ENCODE data around the gene CBR3.

Gene CBR3

GRCh38 chr21:36148886-36149285 lies 14.0 kb downstream of the CBR3 start:
- no peak overlapping the region for H3K4me3 ChIP-seq (ENCODE audit: low read depth, low read length)
- no peak for TF ChIP-seq CTCF (IDR thresholded peaks at IDR 0.05; ENCODE audit: low read depth, low read length)

- H3K4me3 ChIP-seq (ENCODE audit: low read depth, low read length) = no peak overlapping the region
- TF ChIP-seq CTCF (IDR thresholded peaks at IDR 0.05; ENCODE audit: low read depth, low read length) = no peak
Measured at GRCh38 chr21:36149788-36150711, 15.2 kb downstream of the CBR3 start.

- peak overlapping the region; percentile 65 for H3K4me3 ChIP-seq (ENCODE audit: low read depth, low read length)
- TF ChIP-seq CTCF (IDR thresholded peaks at IDR 0.05; ENCODE audit: low read depth, low read length) = no peak
Measured at GRCh38 chr21:36155603-36156338, 20.9 kb downstream of the CBR3 start.

- no peak for TF ChIP-seq CTCF (IDR thresholded peaks at IDR 0.05; ENCODE audit: low read depth, low read length)
- peak overlapping the region; percentile 88 for H3K4me3 ChIP-seq (ENCODE audit: low read depth, low read length)
Measured at GRCh38 chr21:36156339-36156814, 21.5 kb downstream of the CBR3 start.

- peak within 1 kb of the TSS; percentile 88 for H3K4me3 ChIP-seq (ENCODE audit: low read depth, low read length)
- no peak for TF ChIP-seq CTCF (IDR thresholded peaks at IDR 0.05; ENCODE audit: low read depth, low read length)
Measured at GRCh38 chr21:36156815-36157670, 22.2 kb downstream of the CBR3 start, which contains the start of gene DOP1B. Gene DOP1B (plus strand): TSS chr21:36156824. CDS start chr21:36164734, 7,910 bp downstream.

GRCh38 chr21:36159356-36159921 lies 24.6 kb downstream of the CBR3 start:
- H3K4me3 ChIP-seq (ENCODE audit: low read depth, low read length) = no peak overlapping the region
- TF ChIP-seq CTCF (IDR thresholded peaks at IDR 0.05; ENCODE audit: low read depth, low read length) = no peak
